ENCODE results near the gene THEM5.

DNA sequence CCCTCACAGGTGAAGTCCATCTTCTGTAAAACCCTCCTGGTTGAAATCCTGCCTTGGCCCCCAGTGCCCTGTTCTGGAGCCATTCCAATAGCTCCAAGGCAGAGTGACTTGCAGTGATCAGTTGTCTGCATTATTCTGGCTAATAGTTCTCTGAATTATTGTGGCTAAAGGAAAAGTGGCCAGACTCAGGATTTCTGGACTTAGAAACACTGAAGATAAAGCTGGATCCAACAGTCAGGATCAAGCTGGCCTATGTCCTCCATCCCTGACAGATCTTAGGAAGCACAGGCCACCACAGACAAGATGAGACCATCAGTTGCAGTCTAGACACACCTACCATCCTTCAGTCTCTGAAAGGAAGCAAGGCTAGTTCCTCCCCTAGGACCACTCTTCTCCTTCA is 13.1 kb downstream of the THEM5 start:
- TF ChIP-seq, protein P1, sequence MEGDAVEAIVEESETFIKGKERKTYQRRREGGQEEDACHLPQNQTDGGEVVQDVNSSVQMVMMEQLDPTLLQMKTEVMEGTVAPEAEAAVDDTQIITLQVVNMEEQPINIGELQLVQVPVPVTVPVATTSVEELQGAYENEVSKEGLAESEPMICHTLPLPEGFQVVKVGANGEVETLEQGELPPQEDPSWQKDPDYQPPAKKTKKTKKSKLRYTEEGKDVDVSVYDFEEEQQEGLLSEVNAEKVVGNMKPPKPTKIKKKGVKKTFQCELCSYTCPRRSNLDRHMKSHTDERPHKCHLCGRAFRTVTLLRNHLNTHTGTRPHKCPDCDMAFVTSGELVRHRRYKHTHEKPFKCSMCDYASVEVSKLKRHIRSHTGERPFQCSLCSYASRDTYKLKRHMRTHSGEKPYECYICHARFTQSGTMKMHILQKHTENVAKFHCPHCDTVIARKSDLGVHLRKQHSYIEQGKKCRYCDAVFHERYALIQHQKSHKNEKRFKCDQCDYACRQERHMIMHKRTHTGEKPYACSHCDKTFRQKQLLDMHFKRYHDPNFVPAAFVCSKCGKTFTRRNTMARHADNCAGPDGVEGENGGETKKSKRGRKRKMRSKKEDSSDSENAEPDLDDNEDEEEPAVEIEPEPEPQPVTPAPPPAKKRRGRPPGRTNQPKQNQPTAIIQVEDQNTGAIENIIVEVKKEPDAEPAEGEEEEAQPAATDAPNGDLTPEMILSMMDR (IDR thresholded peaks at IDR 0.05) = no peak
- no peak for TF ChIP-seq POLR2AphosphoS5 (IDR thresholded peaks at IDR 0.05)
- no peak for TF ChIP-seq POLR2A (IDR thresholded peaks at IDR 0.05)

Measured in stomach (tissue), 4 donors.